Measurements from ENCODE around the gene PDXK.

- TF ChIP-seq, protein P1, sequence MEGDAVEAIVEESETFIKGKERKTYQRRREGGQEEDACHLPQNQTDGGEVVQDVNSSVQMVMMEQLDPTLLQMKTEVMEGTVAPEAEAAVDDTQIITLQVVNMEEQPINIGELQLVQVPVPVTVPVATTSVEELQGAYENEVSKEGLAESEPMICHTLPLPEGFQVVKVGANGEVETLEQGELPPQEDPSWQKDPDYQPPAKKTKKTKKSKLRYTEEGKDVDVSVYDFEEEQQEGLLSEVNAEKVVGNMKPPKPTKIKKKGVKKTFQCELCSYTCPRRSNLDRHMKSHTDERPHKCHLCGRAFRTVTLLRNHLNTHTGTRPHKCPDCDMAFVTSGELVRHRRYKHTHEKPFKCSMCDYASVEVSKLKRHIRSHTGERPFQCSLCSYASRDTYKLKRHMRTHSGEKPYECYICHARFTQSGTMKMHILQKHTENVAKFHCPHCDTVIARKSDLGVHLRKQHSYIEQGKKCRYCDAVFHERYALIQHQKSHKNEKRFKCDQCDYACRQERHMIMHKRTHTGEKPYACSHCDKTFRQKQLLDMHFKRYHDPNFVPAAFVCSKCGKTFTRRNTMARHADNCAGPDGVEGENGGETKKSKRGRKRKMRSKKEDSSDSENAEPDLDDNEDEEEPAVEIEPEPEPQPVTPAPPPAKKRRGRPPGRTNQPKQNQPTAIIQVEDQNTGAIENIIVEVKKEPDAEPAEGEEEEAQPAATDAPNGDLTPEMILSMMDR (IDR thresholded peaks at IDR 0.05; ENCODE audit: low read length) = no peak
- no peak for TF ChIP-seq EZH2 (IDR thresholded peaks at IDR 0.05; ENCODE audit: borderline replicate concordance, low read length)
These were observed 37.1 kb downstream of the PDXK start for GRCh38 chr21:43755820-43756594.
